ENCODE data around the gene PTPRE.

Gene PTPRE

DNA sequence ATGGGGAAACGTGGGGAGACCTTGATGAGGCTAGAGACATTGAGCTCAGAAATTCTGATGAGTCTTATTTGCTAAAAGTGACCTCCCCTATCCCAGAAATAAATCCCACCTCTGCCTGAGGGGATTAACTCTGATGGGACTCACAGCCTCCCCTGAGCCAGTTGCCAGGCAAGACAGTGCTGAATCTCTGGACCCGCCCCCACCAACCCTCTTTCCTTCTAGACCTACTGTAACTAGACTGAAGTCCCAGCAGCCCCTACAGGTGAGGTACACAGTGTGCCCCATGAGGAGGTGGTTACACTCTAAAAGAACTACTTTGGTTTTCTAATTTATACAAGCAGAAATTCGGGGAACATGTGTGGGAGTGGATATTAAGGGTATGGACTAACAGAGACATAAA, 42.9 kb downstream of the PTPRE start:
- H3K9ac ChIP-seq (ENCODE audit: low read depth, low read length): no peak overlapping the region
- H3K4me2 ChIP-seq (ENCODE audit: low read length): no peak overlapping the region
- H3K4me3 ChIP-seq (ENCODE audit: low read length): no peak overlapping the region
- H3K27me3 ChIP-seq (ENCODE audit: control insufficient read depth, insufficient read depth, low read length): no peaks in the 10 kb centered on the region
- peaks cover 7% of the 10 kb centered on the region for H3K4me1 ChIP-seq (ENCODE audit: control insufficient read depth, insufficient read depth, low read length)
- no peaks in the 10 kb centered on the region for H3K9me3 ChIP-seq (replicated peaks; ENCODE audit: low read length)
- no peaks in the 10 kb centered on the region for H3K36me3 ChIP-seq (ENCODE audit: insufficient read depth, low read length)

DNA sequence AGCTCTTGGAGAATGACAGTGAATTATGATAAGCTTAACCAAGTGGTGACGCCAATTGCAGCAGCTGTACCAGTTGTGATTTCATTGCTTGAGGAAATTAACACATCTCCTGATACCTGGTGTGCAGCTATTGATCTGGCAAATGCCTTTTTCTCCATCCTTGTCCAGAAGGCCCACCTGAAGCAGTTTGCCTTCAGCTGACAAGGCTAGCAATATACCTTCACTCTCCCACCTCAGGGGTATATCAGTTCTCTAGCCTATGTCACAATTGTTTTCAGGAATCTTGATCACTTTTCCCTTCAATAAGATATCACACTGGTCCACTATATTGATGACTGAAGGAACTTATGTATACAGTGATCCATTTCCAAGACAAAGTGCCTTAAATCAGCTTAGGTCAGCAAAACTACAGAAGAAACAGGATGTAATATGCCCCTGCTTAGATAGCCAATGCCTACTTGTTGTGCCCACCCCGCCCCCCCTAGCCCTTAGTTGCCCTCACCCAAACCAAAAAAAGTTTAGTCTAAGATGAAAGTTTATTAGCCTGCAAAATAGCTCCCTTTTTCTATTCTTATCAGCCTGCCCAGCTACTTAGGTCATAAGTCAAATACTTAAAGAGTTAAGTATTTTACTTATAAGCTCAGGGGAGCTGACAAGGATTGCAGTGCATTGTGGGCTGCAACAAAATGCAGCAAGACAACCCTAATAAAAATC, 45.1 kb downstream of the PTPRE start:
- no peak overlapping the region for H3K4me3 ChIP-seq (ENCODE audit: low read length)

DNA sequence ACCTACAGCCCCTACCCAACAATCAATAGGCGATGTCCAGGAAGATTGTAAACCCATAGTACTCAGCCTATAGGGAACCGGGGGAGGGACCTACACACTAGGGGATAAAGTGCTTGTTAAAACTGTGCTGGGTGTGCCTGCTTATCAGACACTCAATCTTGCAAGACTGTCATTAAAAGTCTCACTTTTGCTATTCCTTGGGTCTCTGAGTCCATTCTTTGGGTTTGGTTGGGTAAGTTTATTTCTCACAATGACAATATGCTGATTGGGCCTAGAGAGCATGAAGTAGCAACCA, 45.6 kb downstream of the PTPRE start:
- no peak overlapping the region for H3K9ac ChIP-seq (ENCODE audit: low read depth, low read length)
- H3K4me2 ChIP-seq (ENCODE audit: low read length): no peak overlapping the region
- H3K4me3 ChIP-seq (ENCODE audit: low read length): no peak overlapping the region
- no peaks in the 10 kb centered on the region for H3K4me1 ChIP-seq (ENCODE audit: control insufficient read depth, insufficient read depth, low read length)
- H3K36me3 ChIP-seq (ENCODE audit: insufficient read depth, low read length): no peaks in the 10 kb centered on the region
- H3K9me3 ChIP-seq (replicated peaks; ENCODE audit: low read length): no peaks in the 10 kb centered on the region
- no peaks in the 10 kb centered on the region for H3K27me3 ChIP-seq (ENCODE audit: control insufficient read depth, insufficient read depth, low read length)

More for the DNA sequence above, 45.1 kb downstream of the PTPRE start:
- Histone ChIP-seq H3K9ac (ENCODE audit: low read depth, low read length) (no peak overlapping the region), H3K27me3 (ENCODE audit: control insufficient read depth, insufficient read depth, low read length) (no peaks in the 10 kb centered on the region), H3K4me1 (ENCODE audit: control insufficient read depth, insufficient read depth, low read length) (no peaks in the 10 kb centered on the region), H3K9me3 (replicated peaks; ENCODE audit: low read length) (no peaks in the 10 kb centered on the region), H3K4me2 (ENCODE audit: low read length) (no peak overlapping the region), H3K36me3 (ENCODE audit: insufficient read depth, low read length) (no peaks in the 10 kb centered on the region)

DNA sequence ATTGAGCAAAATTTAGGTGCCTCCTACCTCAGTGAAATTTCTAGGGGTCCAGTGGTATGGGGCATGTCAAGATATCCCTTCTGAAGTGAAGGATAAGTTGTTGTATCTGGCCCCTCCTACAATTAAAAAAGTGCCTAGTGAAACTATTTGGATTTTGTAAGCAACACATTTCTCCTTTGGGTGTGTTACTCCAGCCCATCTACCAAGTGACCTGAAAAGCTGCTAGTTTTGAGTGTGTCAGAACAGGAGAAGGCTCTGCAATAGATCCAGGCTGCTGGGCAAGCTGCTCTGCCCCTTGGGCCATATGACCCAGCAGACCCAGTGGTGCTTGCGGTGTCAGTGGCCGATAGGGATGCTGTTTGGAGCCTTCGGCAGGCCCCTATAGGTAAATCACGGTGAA, 46.0 kb downstream of the PTPRE start:
- no peak overlapping the region for H3K4me3 ChIP-seq (ENCODE audit: low read length)
- H3K27me3 ChIP-seq (ENCODE audit: control insufficient read depth, insufficient read depth, low read length): no peaks in the 10 kb centered on the region
- no peaks in the 10 kb centered on the region for H3K4me1 ChIP-seq (ENCODE audit: control insufficient read depth, insufficient read depth, low read length)
- no peak overlapping the region for H3K9ac ChIP-seq (ENCODE audit: low read depth, low read length)
- H3K4me2 ChIP-seq (ENCODE audit: low read length): no peak overlapping the region
- no peaks in the 10 kb centered on the region for H3K9me3 ChIP-seq (replicated peaks; ENCODE audit: low read length)
- H3K36me3 ChIP-seq (ENCODE audit: insufficient read depth, low read length): no peaks in the 10 kb centered on the region

DNA sequence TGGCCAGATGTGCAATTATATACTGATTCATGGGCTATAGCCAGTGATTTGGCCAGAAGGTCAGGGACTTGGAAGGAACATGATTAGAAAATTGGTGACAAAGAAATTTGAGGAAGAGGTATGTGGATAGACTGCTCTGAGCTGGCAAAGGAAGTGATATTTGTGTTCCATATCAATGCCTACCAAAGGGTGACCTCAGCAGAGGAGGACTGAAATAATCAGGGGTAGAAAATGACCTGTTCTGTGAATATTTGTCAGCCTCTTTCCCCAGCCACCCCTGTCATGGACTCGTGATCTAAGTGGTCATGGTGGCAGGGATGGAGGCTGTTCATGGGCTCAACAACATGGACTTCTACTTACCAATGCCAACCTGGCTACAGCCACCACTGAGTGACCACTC, 47.0 kb downstream of the PTPRE start:
- H3K36me3 ChIP-seq (ENCODE audit: insufficient read depth, low read length): no peaks in the 10 kb centered on the region
- no peak overlapping the region for H3K9ac ChIP-seq (ENCODE audit: low read depth, low read length)
- H3K4me1 ChIP-seq (ENCODE audit: control insufficient read depth, insufficient read depth, low read length): no peaks in the 10 kb centered on the region
- H3K4me3 ChIP-seq (ENCODE audit: low read length): no peak overlapping the region
- H3K4me2 ChIP-seq (ENCODE audit: low read length): no peak overlapping the region
- no peaks in the 10 kb centered on the region for H3K9me3 ChIP-seq (replicated peaks; ENCODE audit: low read length)
- H3K27me3 ChIP-seq (ENCODE audit: control insufficient read depth, insufficient read depth, low read length): no peaks in the 10 kb centered on the region

DNA sequence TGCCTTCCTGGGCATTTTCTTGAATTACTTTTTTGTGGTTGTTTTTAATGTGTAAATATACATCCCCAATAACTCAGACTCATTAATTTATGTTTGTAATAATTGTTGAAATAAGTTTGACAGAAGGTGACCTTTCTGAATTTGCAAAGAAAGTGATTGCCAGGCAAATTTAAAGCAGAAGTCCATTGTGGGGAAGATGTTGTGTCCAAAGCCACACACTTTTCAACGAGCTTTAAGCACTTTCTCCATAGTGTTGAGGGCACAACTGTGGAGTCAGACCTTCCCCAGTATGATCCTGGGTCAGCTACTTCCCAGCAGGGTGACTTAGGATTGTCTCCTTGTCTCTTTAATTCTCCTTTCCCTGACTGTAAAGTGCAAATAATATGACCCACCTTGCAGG, 52.5 kb downstream of the PTPRE start:
- no peaks in the 10 kb centered on the region for H3K27me3 ChIP-seq (ENCODE audit: control insufficient read depth, insufficient read depth, low read length)
- no peak overlapping the region for H3K4me2 ChIP-seq (ENCODE audit: low read length)
- H3K9me3 ChIP-seq (replicated peaks; ENCODE audit: low read length): no peaks in the 10 kb centered on the region
- H3K4me3 ChIP-seq (ENCODE audit: low read length): no peak overlapping the region
- H3K9ac ChIP-seq (ENCODE audit: low read depth, low read length): no peak overlapping the region
- H3K4me1 ChIP-seq (ENCODE audit: control insufficient read depth, insufficient read depth, low read length): no peaks in the 10 kb centered on the region
- no peaks in the 10 kb centered on the region for H3K36me3 ChIP-seq (ENCODE audit: insufficient read depth, low read length)

DNA sequence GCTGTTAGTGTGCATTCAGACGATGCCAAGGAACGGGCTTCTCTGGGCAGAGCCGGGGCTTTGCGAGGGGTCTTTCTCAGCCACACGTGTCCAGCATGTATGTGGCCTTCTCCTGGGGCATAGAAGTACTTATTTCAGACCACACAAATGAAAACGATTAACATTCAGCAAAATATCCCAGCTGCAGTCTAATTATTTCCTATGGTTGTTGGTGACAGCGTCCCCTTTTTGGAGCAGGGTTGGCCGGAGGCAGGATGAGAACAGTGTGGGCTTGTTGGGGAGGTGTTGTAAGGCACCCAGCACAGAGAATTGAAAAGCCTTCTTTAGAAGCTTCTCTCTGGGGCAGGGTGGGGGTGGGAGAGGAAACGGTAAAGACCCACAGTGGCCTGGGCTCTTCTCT, 54.2 kb downstream of the PTPRE start:
- no peak overlapping the region for H3K9ac ChIP-seq (ENCODE audit: low read depth, low read length)
- no peaks in the 10 kb centered on the region for H3K27me3 ChIP-seq (ENCODE audit: control insufficient read depth, insufficient read depth, low read length)
- no peaks in the 10 kb centered on the region for H3K9me3 ChIP-seq (replicated peaks; ENCODE audit: low read length)
- no peak overlapping the region for H3K4me2 ChIP-seq (ENCODE audit: low read length)
- H3K4me1 ChIP-seq (ENCODE audit: control insufficient read depth, insufficient read depth, low read length): no peaks in the 10 kb centered on the region
- no peaks in the 10 kb centered on the region for H3K36me3 ChIP-seq (ENCODE audit: insufficient read depth, low read length)
- H3K4me3 ChIP-seq (ENCODE audit: low read length): no peak overlapping the region

DNA sequence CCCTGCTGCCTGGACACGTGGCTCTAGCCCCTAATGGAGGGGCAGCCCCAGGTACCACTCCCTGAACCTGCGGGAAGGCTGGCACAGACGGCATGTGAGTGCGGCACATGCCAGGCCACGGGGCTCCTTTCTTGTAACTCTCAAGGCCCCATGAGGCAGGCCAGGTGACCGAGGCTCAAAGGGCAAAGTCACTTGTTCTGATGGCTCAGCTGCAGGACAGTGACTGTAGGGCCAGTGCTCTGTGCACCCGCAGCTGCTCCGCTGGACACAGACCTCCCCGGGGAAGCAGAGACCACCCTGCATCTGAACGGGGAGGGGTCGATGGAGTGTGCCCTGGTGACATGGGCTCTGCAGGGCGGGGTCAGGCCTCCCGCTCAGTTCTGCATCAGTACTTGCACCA, 55.3 kb downstream of the PTPRE start:
- Histone ChIP-seq H3K4me2 (ENCODE audit: low read length) (no peak overlapping the region), H3K36me3 (ENCODE audit: insufficient read depth, low read length) (no peaks in the 10 kb centered on the region), H3K9ac (ENCODE audit: low read depth, low read length) (no peak overlapping the region), H3K27me3 (ENCODE audit: control insufficient read depth, insufficient read depth, low read length) (no peaks in the 10 kb centered on the region), H3K9me3 (replicated peaks; ENCODE audit: low read length) (no peaks in the 10 kb centered on the region), H3K4me3 (ENCODE audit: low read length) (no peak overlapping the region), H3K4me1 (ENCODE audit: control insufficient read depth, insufficient read depth, low read length) (no peaks in the 10 kb centered on the region)

DNA sequence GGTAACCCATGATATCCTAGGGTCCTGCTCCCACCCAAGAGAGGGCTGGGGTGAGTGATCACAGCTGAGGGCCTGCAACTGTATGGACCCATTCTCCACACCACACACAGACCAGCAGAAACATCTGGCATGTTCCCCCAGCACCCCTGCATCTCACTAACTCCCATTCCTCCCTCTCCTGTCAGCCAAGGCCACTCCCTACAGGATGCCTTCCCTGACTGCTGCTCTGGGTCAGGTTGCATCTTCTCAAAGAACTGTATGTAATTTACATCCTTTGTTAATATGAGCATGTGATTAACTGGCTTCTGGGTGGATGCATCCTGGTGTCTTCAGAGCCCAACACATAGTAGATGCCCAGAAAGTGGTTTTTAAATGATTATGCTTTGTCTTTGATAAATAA, 56.2 kb downstream of the PTPRE start:
- no peak overlapping the region for H3K9ac ChIP-seq (ENCODE audit: low read depth, low read length)
- H3K36me3 ChIP-seq (ENCODE audit: insufficient read depth, low read length): no peaks in the 10 kb centered on the region
- H3K27me3 ChIP-seq (ENCODE audit: control insufficient read depth, insufficient read depth, low read length): no peaks in the 10 kb centered on the region
- no peak overlapping the region for H3K4me2 ChIP-seq (ENCODE audit: low read length)
- no peak overlapping the region for H3K4me3 ChIP-seq (ENCODE audit: low read length)
- no peaks in the 10 kb centered on the region for H3K4me1 ChIP-seq (ENCODE audit: control insufficient read depth, insufficient read depth, low read length)
- no peaks in the 10 kb centered on the region for H3K9me3 ChIP-seq (replicated peaks; ENCODE audit: low read length)

DNA sequence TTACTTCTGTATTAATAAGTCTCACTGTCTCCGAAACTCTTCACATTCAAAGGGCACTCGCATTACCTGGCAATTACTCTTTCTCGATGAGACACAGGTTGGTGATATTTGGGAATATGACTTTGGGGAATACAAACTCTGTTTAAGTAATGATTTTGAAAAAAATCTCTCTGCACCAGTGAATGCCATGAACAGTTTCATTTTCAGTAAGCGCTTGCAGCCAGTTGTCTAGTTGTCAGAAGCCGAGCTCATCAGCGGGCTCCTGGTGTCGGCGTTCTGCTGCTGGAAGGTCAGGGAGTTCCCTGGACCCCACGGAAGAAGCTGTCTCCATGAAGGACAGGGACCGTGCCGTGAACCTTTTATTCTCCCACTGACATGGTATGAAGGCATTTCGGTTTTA, 57.7 kb downstream of the PTPRE start:
- Histone ChIP-seq H3K9me3 (replicated peaks; ENCODE audit: low read length) (no peaks in the 10 kb centered on the region), H3K27me3 (ENCODE audit: control insufficient read depth, insufficient read depth, low read length) (no peaks in the 10 kb centered on the region), H3K36me3 (ENCODE audit: insufficient read depth, low read length) (no peaks in the 10 kb centered on the region), H3K9ac (ENCODE audit: low read depth, low read length) (no peak overlapping the region), H3K4me3 (ENCODE audit: low read length) (peak overlapping the region; percentile 57), H3K4me1 (ENCODE audit: control insufficient read depth, insufficient read depth, low read length) (no peaks in the 10 kb centered on the region), H3K4me2 (ENCODE audit: low read length) (peak overlapping the region; percentile 73)

DNA sequence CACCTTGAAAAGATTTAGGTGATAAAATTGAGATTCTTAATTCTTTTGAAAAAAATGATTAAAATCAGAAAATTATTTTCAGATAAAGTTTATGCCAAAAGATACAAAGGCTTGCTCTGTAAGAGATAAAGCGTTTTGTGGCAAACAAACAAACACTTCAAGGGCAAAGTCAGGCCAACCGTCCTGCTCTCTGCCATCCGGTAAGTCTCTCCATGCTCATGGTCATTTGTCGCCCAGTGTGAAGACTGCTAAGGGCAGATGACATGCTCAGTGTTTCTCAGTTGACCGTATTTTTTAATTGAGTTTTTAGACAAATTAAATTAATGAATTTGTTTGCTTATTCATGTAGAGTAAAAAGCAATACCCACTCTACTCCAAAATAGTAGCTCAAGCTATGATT, 60.0 kb downstream of the PTPRE start:
- Histone ChIP-seq H3K4me3 (ENCODE audit: low read length) (no peak overlapping the region), H3K4me1 (ENCODE audit: control insufficient read depth, insufficient read depth, low read length) (no peaks in the 10 kb centered on the region)

DNA sequence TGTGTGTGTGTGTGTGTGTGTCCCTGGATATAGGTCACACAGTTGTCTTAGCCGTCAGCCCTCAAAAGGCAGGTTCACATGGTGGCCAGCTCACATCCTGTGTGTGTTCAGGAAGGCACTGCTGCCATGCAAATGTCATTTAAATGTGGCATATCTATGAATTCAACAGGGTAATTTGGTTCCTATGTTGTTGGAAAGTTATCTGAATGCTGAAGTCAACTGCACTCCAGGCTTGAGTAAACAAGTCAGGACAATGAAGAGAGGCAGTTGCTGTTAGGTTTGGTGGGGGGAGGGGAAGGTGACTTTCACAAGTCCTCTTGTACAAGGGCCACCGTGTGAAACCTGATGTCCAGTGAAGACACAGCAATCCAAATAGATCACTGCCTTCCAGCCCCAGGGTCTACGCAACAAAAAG, 61.1 kb downstream of the PTPRE start:
- Histone ChIP-seq H3K4me2 (ENCODE audit: low read length) (no peak overlapping the region), H3K36me3 (ENCODE audit: insufficient read depth, low read length) (no peaks in the 10 kb centered on the region), H3K9ac (ENCODE audit: low read depth, low read length) (no peak overlapping the region), H3K4me1 (ENCODE audit: control insufficient read depth, insufficient read depth, low read length) (no peaks in the 10 kb centered on the region), H3K9me3 (replicated peaks; ENCODE audit: low read length) (no peaks in the 10 kb centered on the region), H3K27me3 (ENCODE audit: control insufficient read depth, insufficient read depth, low read length) (peaks cover 3% of the 10 kb centered on the region), H3K4me3 (ENCODE audit: low read length) (no peak overlapping the region)

More for the DNA sequence above, 60.0 kb downstream of the PTPRE start:
- no peak overlapping the region for H3K4me2 ChIP-seq (ENCODE audit: low read length)
- H3K36me3 ChIP-seq (ENCODE audit: insufficient read depth, low read length): no peaks in the 10 kb centered on the region
- H3K9me3 ChIP-seq (replicated peaks; ENCODE audit: low read length): no peaks in the 10 kb centered on the region
- H3K27me3 ChIP-seq (ENCODE audit: control insufficient read depth, insufficient read depth, low read length): peaks cover 1% of the 10 kb centered on the region
- H3K9ac ChIP-seq (ENCODE audit: low read depth, low read length): no peak overlapping the region

Measured in skeletal muscle satellite cell (primary cell).